B cell (primary cell): ENCODE results near the gene ADGRD1. TPM values are rescaled to one million over a fixed set of nuclear protein-coding genes. Genes with fewer than 3 reads are reported as not detected.

Experiments
- ATAC-seq: fragments of 200-7000 bp; cut with Tn5 transposase; one replicate; pipeline ENCODE4 v1.10.0; 2021; ENCODE audit warnings: low read depth, mild to moderate bottlenecking, moderate number of reproducible peaks, moderate library complexity
- CTCF ChIA-PET: fragments of 350-600 bp; sonication (Branson Sonifier 250); formaldehyde crosslinking; loops from one replicate; lab custom pipeline; 2021; ENCODE audit warnings: antibody characterized with exemption, inconsistent platforms; lab: Charles Lee
- POLR2A ChIA-PET: fragments of 350-600 bp; sonication (Branson Sonifier 250); formaldehyde crosslinking; loops from one replicate; lab custom pipeline; 2021; ENCODE audit warnings: antibody characterized with exemption; lab: Charles Lee
- DNase-seq: peaks from one replicate; pipeline ENCODE4 v3.0.0; 2013
- H2AFZ ChIP-seq: 2 replicates; pipeline ENCODE4 v1.6.1; 2012; ENCODE audit warnings: mild to moderate bottlenecking, low read depth, low read length; ENCODE audit not compliant: insufficient read depth, poor library complexity, severe bottlenecking
- H3K27ac ChIP-seq, 2 donors: 1 replicate in 1 of 2; 2 replicates in 1 of 2; pipeline ENCODE4 v1.5.1; 2012 to 2013; ENCODE audit warnings: low read length in 2 of 2, mild to moderate bottlenecking in 2 of 2, moderate library complexity in 1 of 2
- H3K27me3 ChIP-seq, 4 experiments: fragments of 200-600 bp in 1 of 4; sonication (generic) in 1 of 4; replicated peaks in 1 of 4; 1 replicate in 2 of 4; 2 replicates in 2 of 4; pipeline versions ENCODE4 v1.6.1 to v1.7.0; 2013 to 2016; ENCODE audit warnings: low read length in 3 of 4, mild to moderate bottlenecking in 2 of 4, mixed read lengths in 1 of 4, moderate library complexity in 1 of 4; ENCODE audit not compliant: insufficient read depth in 4 of 4, control insufficient read depth in 3 of 4; ENCODE audit errors: control extremely low read depth in 1 of 4
- H3K36me3 ChIP-seq, 2 experiments: replicated peaks in 1 of 2; 1 replicate in 1 of 2; 2 replicates in 1 of 2; pipeline versions ENCODE4 v1.6.1 to v1.7.1; 2013; ENCODE audit warnings: low read length in 1 of 2; ENCODE audit not compliant: insufficient read depth in 2 of 2, control insufficient read depth in 1 of 2; ENCODE audit errors: control extremely low read depth in 1 of 2, extremely low read depth in 1 of 2
- H3K4me1 ChIP-seq, 2 donors: fragments of 200-600 bp in 1 of 2; sonication (generic) in 1 of 2; 1 replicate in 1 of 2; 2 replicates in 1 of 2; pipeline versions ENCODE4 v1.5.1 to v1.6.1; 2013 to 2017; ENCODE audit warnings: low read length in 2 of 2; ENCODE audit not compliant: control insufficient read depth in 2 of 2, insufficient read depth in 2 of 2
- H3K4me2 ChIP-seq: replicated peaks from 2 replicates; pipeline ENCODE3; 2012; ENCODE audit warnings: mild to moderate bottlenecking, low read depth, low read length; ENCODE audit not compliant: poor library complexity, severe bottlenecking
- H3K4me3 ChIP-seq, 5 experiments: fragments of 200-600 bp in 1 of 5; sonication (generic) in 1 of 5; 1 replicate in 3 of 5; 2 replicates in 2 of 5; pipeline versions ENCODE4 v1.5.1 to v1.7.0; 2011 to 2016; ENCODE audit warnings: low read length in 4 of 5, mild to moderate bottlenecking in 4 of 5, low read depth in 2 of 5, control low read depth in 1 of 5, moderate library complexity in 1 of 5; ENCODE audit not compliant: insufficient read depth in 1 of 5; ENCODE audit errors: control extremely low read depth in 1 of 5, extremely low read depth in 1 of 5
- H3K79me2 ChIP-seq: fragments of 200-600 bp; sonication (generic); one replicate; pipeline ENCODE4 v1.6.0; 2016; ENCODE audit warnings: low read length; ENCODE audit not compliant: control insufficient read depth, insufficient read depth
- H3K9ac ChIP-seq: fragments of 200-600 bp; sonication (generic); 2 replicates; pipeline ENCODE4 v1.6.1; 2017; ENCODE audit warnings: mild to moderate bottlenecking, low read length, moderate library complexity
- H3K9me3 ChIP-seq, 3 donors: one replicate each; pipeline versions ENCODE4 v1.6.1 to v1.7.1; 2013; ENCODE audit warnings: low read length in 2 of 3; ENCODE audit not compliant: control insufficient read depth in 2 of 3, insufficient read depth in 1 of 3; ENCODE audit errors: control extremely low read depth in 1 of 3
- H4K20me1 ChIP-seq: 2 replicates; pipeline ENCODE4 v1.6.0; 2012; ENCODE audit warnings: mild to moderate bottlenecking, low read length; ENCODE audit not compliant: insufficient read depth, control insufficient read depth, poor library complexity, severe bottlenecking
- H3K27ac Mint-ChIP-seq: one replicate; pipeline ENCODE4 v1.8.0; 2021; ENCODE audit warnings: mixed read lengths
- H3K27me3 Mint-ChIP-seq: one replicate; pipeline ENCODE4 v1.8.0; 2021; ENCODE audit warnings: mixed read lengths
- H3K4me1 Mint-ChIP-seq: one replicate; pipeline ENCODE4 v1.8.0; 2021; ENCODE audit warnings: mixed read lengths
- H3K4me3 Mint-ChIP-seq: one replicate; pipeline ENCODE4 v1.8.0; 2021; ENCODE audit warnings: mixed read lengths
- H3K9me3 Mint-ChIP-seq: one replicate; pipeline ENCODE4 v1.8.0; 2022; ENCODE audit warnings: mixed read lengths; ENCODE audit not compliant: insufficient read depth
- EZH2 ChIP-seq: IDR thresholded peaks from 2 replicates; pipeline ENCODE4 v1.6.1; 2012; ENCODE audit warnings: borderline replicate concordance, low read depth, mild to moderate bottlenecking, moderate library complexity, low read length; ENCODE audit not compliant: insufficient read depth, poor library complexity, severe bottlenecking
- WGBS: methylation state at CpG from one replicate; pipeline ENCODE4 v1.1.5; 2013; ENCODE audit warnings: missing lambda C conversion rate; ENCODE audit not compliant: insufficient coverage; 5-methylcytosine and 5-hydroxymethylcytosine counted together
- intact Hi-C: fragments of 100-400 bp; cut with micrococcal nuclease; formaldehyde crosslinking; loops from one replicate; pipeline ENCODE4 v1.10.0; 2022
- polyA plus RNA-seq: library from polyadenylated mRNA; depleted of rRNA; stranded (reverse); fragments of >200 nt; gene quantifications from 2 replicates; pipeline ENCODE4 v1.2.3, GENCODE V29; 2012
- total RNA-seq, 2 donors: library from RNA; stranded (reverse); fragments of 120-200 nt in 1 of 2; gene quantifications; 1 replicate in 1 of 2; 2 replicates in 1 of 2; pipeline versions ENCODE4 v1.2.3 to v1.2.4, GENCODE V29; 2013 to 2022
- TF ChIP-seq, protein P1 (sequence below): fragments of 200-600 bp; IDR thresholded peaks from one replicate; pipeline ENCODE4 v1.8.0; 2022; ENCODE audit warnings: antibody characterized with exemption, mild to moderate bottlenecking

ADGRD1 gene
- total and polyA plus RNA-seq, 2 donors (not counting 1 experiment from before 2014, with no cell fraction given) = 1.1 to 2.2 TPM

- Histone ChIP-seq H2AFZ (no peak overlapping the region), H3K27ac (no peak overlapping the region), H3K79me2 (no peaks in the 10 kb centered on the region), H3K27me3 (no peaks in the 10 kb centered on the region), H3K4me1 (no peaks in the 10 kb centered on the region), H3K9me3 (peaks cover 0 to 4% (median 0%) of the 10 kb centered on the region in 3 donors), H3K36me3 (no peaks in the 10 kb centered on the region), H3K4me2 (no peak overlapping the region), H4K20me1 (no peaks in the 10 kb centered on the region), H3K9ac (no peak overlapping the region), H3K4me3 (no peak overlapping the region)
- TF ChIP-seq EZH2 = no peak
- TF ChIP-seq, protein P1, sequence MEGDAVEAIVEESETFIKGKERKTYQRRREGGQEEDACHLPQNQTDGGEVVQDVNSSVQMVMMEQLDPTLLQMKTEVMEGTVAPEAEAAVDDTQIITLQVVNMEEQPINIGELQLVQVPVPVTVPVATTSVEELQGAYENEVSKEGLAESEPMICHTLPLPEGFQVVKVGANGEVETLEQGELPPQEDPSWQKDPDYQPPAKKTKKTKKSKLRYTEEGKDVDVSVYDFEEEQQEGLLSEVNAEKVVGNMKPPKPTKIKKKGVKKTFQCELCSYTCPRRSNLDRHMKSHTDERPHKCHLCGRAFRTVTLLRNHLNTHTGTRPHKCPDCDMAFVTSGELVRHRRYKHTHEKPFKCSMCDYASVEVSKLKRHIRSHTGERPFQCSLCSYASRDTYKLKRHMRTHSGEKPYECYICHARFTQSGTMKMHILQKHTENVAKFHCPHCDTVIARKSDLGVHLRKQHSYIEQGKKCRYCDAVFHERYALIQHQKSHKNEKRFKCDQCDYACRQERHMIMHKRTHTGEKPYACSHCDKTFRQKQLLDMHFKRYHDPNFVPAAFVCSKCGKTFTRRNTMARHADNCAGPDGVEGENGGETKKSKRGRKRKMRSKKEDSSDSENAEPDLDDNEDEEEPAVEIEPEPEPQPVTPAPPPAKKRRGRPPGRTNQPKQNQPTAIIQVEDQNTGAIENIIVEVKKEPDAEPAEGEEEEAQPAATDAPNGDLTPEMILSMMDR = no peak
- Mint-ChIP-seq H3K9me3 (no peaks in the 10 kb centered on the region), H3K4me1 (no peaks in the 10 kb centered on the region), H3K27ac (no peak overlapping the region), H3K27me3 (peaks cover 5% of the 10 kb centered on the region), H3K4me3 (no peak overlapping the region)
- ATAC-seq (no peak), DNase-seq (no peak)
- intact Hi-C loops = no loop called here
- POLR2A ChIA-PET = no interaction called here
- CTCF ChIA-PET = no interaction called here
These were observed 63.8 kb downstream of the ADGRD1 start for GRCh38 chr12:131017477-131017991.

DNA sequence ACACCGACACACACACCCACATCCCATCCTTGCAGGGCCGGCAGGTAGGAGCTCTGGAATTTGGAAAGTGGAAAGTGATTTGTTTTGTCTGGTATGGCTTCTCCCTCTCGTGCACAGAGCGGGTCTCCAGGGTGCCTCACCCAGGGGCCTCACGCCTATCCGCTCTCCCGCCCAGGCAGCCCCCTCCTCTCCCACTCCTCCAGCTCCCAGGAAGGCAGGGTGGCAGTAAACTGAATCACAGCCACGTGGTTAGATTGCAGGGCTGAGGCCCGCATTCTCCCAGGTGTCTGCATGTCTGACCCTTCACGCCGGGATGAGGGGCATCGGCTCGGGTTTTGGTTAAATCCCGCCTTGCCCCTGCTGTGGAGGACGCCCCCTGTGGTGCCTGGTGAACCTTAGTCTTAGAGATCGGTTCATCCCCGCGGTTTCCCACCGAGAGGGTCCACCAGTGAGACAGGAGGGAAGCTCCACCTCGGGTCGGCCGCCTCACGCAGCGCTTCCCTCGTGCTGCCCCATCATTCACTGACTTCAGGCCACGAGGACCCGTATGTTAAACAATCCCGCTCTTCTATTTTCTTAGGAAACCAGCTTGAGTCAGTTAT, 64.4 kb downstream of the ADGRD1 start:
- CTCF ChIA-PET = no interaction called here
- no peak for TF ChIP-seq EZH2
- TF ChIP-seq, protein P1 = no peak

More for the DNA sequence above, 64.4 kb downstream of the ADGRD1 start:
- Mint-ChIP-seq H3K9me3 (no peaks in the 10 kb centered on the region), H3K4me3 (no peak overlapping the region), H3K4me1 (no peaks in the 10 kb centered on the region), H3K27me3 (peaks cover 5% of the 10 kb centered on the region), H3K27ac (no peak overlapping the region)
- no peaks in the 10 kb centered on the region for H3K27me3 ChIP-seq
- no peaks in the 10 kb centered on the region for H3K36me3 ChIP-seq
- H4K20me1 ChIP-seq = no peaks in the 10 kb centered on the region
- H3K9ac ChIP-seq = no peak overlapping the region
- peaks cover 0 to 2% (median 0%) of the 10 kb centered on the region in 3 donors for H3K9me3 ChIP-seq
- no peak for DNase-seq
- intact Hi-C loops = no loop called here
- no peak overlapping the region for H3K4me3 ChIP-seq
- H3K79me2 ChIP-seq = no peaks in the 10 kb centered on the region
- H3K27ac ChIP-seq = no peak overlapping the region
- POLR2A ChIA-PET = no interaction called here
- no peak overlapping the region for H2AFZ ChIP-seq
- no peaks in the 10 kb centered on the region for H3K4me1 ChIP-seq
- no peak overlapping the region for H3K4me2 ChIP-seq
- no peak for ATAC-seq
- WGBS = 75% methylated on average over 17 of the region's 28 CpGs
